ENCODE measurements around the gene RPS6KA2.

The RPS6KA2 gene

DNA sequence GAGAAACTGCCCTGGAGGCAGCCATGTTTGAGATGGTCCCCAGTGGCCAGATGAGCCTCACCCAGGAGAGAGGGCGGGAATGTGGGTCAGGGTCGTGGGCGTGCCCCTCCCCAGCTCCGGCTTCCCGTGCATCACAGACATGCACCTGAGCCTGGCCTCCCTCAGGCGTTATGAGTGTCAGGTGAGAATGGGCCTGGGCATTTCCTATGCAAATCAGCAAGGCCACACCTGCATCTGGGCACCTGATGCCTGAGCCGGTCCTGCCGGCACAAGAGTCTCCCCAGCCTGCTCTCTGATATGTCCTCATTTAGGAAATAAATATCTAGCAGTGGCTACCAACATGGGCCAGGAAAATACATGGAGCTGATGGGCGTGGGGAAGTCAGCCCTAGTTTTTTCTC lies 123.0 kb downstream of the RPS6KA2 start:
- Histone ChIP-seq H2AFZ (ENCODE audit: low read depth, low read length) (no peak overlapping the region), H3K4me1 (ENCODE audit: insufficient read depth, low read length) (no peaks in the 10 kb centered on the region), H3K27me3 (ENCODE audit: insufficient read depth, low read length, poor library complexity) (no peaks in the 10 kb centered on the region), H4K20me1 (ENCODE audit: insufficient read depth, low read length) (no peaks in the 10 kb centered on the region), H3K9ac (ENCODE audit: low read depth, low read length) (no peak overlapping the region), H3K4me3 (ENCODE audit: low read depth in 1 of 2, low read length in 2 of 2) (no peak overlapping the region), H3K4me2 (ENCODE audit: insufficient read depth, low read length) (no peak overlapping the region), H3K9me3 (ENCODE audit: insufficient read depth, low read length, severe bottlenecking) (no peaks in the 10 kb centered on the region), H3K79me2 (ENCODE audit: insufficient read depth, low read length) (no peaks in the 10 kb centered on the region), H3K27ac (ENCODE audit: low read length) (no peak overlapping the region), H3K36me3 (ENCODE audit: insufficient read depth, low read length) (no peaks in the 10 kb centered on the region)
- no peak for DNase-seq
- TF ChIP-seq CTCF (IDR thresholded peaks at IDR 0.05; ENCODE audit: borderline replicate concordance, extremely low read depth, low read length, poor library complexity, severe bottlenecking), result no peak
- TF ChIP-seq EZH2 (IDR thresholded peaks at IDR 0.05; ENCODE audit: borderline replicate concordance, low read depth, low read length, severe bottlenecking), result no peak
- ATAC-seq (ENCODE audit: insufficient read depth, low read depth), result no peak

- no peak overlapping the region for H3K4me2 ChIP-seq (ENCODE audit: insufficient read depth, low read length)
- no peak overlapping the region for H2AFZ ChIP-seq (ENCODE audit: low read depth, low read length)
- H3K27me3 ChIP-seq (ENCODE audit: insufficient read depth, low read length, poor library complexity), result no peaks in the 10 kb centered on the region
- no peak for TF ChIP-seq CTCF (IDR thresholded peaks at IDR 0.05; ENCODE audit: borderline replicate concordance, extremely low read depth, low read length, poor library complexity, severe bottlenecking)
- no peak for TF ChIP-seq EZH2 (IDR thresholded peaks at IDR 0.05; ENCODE audit: borderline replicate concordance, low read depth, low read length, severe bottlenecking)
- H3K4me3 ChIP-seq (ENCODE audit: low read depth in 1 of 2, low read length in 2 of 2), result no peak overlapping the region
- H3K9me3 ChIP-seq (ENCODE audit: insufficient read depth, low read length, severe bottlenecking), result no peaks in the 10 kb centered on the region
- H3K27ac ChIP-seq (ENCODE audit: low read length), result no peak overlapping the region
- H3K9ac ChIP-seq (ENCODE audit: low read depth, low read length), result no peak overlapping the region
- H3K36me3 ChIP-seq (ENCODE audit: insufficient read depth, low read length), result no peaks in the 10 kb centered on the region
- no peak for ATAC-seq (ENCODE audit: insufficient read depth, low read depth)
- H4K20me1 ChIP-seq (ENCODE audit: insufficient read depth, low read length), result no peaks in the 10 kb centered on the region
- no peaks in the 10 kb centered on the region for H3K79me2 ChIP-seq (ENCODE audit: insufficient read depth, low read length)
- no peak for DNase-seq
- H3K4me1 ChIP-seq (ENCODE audit: insufficient read depth, low read length), result no peaks in the 10 kb centered on the region
These were observed 123.8 kb downstream of the RPS6KA2 start for GRCh38 chr6:166503167-166503744.

DNA sequence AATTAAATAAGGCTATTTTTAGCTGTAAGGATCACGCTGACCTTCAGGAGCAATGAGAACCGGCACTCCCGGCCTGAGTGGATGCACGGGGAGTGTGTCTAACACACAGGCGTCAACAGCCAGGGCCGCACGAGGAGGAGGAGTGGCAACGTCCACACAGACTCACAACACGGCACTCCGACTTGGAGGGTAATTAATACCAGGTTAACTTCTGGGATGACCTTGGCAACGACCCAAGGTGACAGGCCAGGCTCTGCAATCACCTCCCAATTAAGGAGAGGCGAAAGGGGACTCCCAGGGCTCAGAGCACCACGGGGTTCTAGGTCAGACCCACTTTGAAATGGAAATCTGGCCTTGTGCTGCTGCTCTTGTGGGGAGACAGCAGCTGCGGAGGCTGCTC lies 124.6 kb downstream of the RPS6KA2 start:
- ATAC-seq (ENCODE audit: insufficient read depth, low read depth), result no peak

More for the DNA sequence above, 124.6 kb downstream of the RPS6KA2 start:
- H3K4me1 ChIP-seq (ENCODE audit: insufficient read depth, low read length), result no peaks in the 10 kb centered on the region
- no peak overlapping the region for H2AFZ ChIP-seq (ENCODE audit: low read depth, low read length)
- no peaks in the 10 kb centered on the region for H3K36me3 ChIP-seq (ENCODE audit: insufficient read depth, low read length)
- H3K27me3 ChIP-seq (ENCODE audit: insufficient read depth, low read length, poor library complexity), result no peaks in the 10 kb centered on the region
- H3K4me3 ChIP-seq (ENCODE audit: low read depth in 1 of 2, low read length in 2 of 2), result no peak overlapping the region
- H3K4me2 ChIP-seq (ENCODE audit: insufficient read depth, low read length), result no peak overlapping the region
- no peaks in the 10 kb centered on the region for H4K20me1 ChIP-seq (ENCODE audit: insufficient read depth, low read length)
- TF ChIP-seq EZH2 (IDR thresholded peaks at IDR 0.05; ENCODE audit: borderline replicate concordance, low read depth, low read length, severe bottlenecking) (no peak), CTCF (IDR thresholded peaks at IDR 0.05; ENCODE audit: borderline replicate concordance, extremely low read depth, low read length, poor library complexity, severe bottlenecking) (no peak)
- no peak for DNase-seq
- no peaks in the 10 kb centered on the region for H3K9me3 ChIP-seq (ENCODE audit: insufficient read depth, low read length, severe bottlenecking)
- H3K79me2 ChIP-seq (ENCODE audit: insufficient read depth, low read length), result no peaks in the 10 kb centered on the region
- no peak overlapping the region for H3K27ac ChIP-seq (ENCODE audit: low read length)
- no peak overlapping the region for H3K9ac ChIP-seq (ENCODE audit: low read depth, low read length)
